B cell (primary cell): ENCODE data around the gene SYTL2. TPM values are rescaled to one million over a fixed set of nuclear protein-coding genes. Genes with fewer than 3 reads are reported as not detected.
A peak's percentile ranks its signal among the peaks of the same experiment; 100 is the strongest.

Experiments used
- ATAC-seq: fragments of 200-7000 bp; cut with Tn5 transposase; one replicate; pipeline ENCODE4 v1.10.0; 2021; ENCODE audit warnings: low read depth, mild to moderate bottlenecking, moderate number of reproducible peaks, moderate library complexity
- CTCF ChIA-PET: fragments of 350-600 bp; sonication (Branson Sonifier 250); formaldehyde crosslinking; loops from one replicate; lab custom pipeline; 2021; ENCODE audit warnings: antibody characterized with exemption, inconsistent platforms; lab: Charles Lee
- POLR2A ChIA-PET: fragments of 350-600 bp; sonication (Branson Sonifier 250); formaldehyde crosslinking; loops from one replicate; lab custom pipeline; 2021; ENCODE audit warnings: antibody characterized with exemption; lab: Charles Lee
- DNase-seq: peaks from one replicate; pipeline ENCODE4 v3.0.0; 2013
- H2AFZ ChIP-seq: 2 replicates; pipeline ENCODE4 v1.6.1; 2012; ENCODE audit warnings: mild to moderate bottlenecking, low read depth, low read length; ENCODE audit not compliant: insufficient read depth, poor library complexity, severe bottlenecking
- H3K27ac ChIP-seq, 2 donors: 1 replicate in 1 of 2; 2 replicates in 1 of 2; pipeline ENCODE4 v1.5.1; 2012 to 2013; ENCODE audit warnings: low read length in 2 of 2, mild to moderate bottlenecking in 2 of 2, moderate library complexity in 1 of 2
- H3K27me3 ChIP-seq, 4 experiments: fragments of 200-600 bp in 1 of 4; sonication (generic) in 1 of 4; replicated peaks in 1 of 4; 1 replicate in 2 of 4; 2 replicates in 2 of 4; pipeline versions ENCODE4 v1.6.1 to v1.7.0; 2013 to 2016; ENCODE audit warnings: low read length in 3 of 4, mild to moderate bottlenecking in 2 of 4, mixed read lengths in 1 of 4, moderate library complexity in 1 of 4; ENCODE audit not compliant: insufficient read depth in 4 of 4, control insufficient read depth in 3 of 4; ENCODE audit errors: control extremely low read depth in 1 of 4
- H3K36me3 ChIP-seq, 2 experiments: replicated peaks in 1 of 2; 1 replicate in 1 of 2; 2 replicates in 1 of 2; pipeline versions ENCODE4 v1.6.1 to v1.7.1; 2013; ENCODE audit warnings: low read length in 1 of 2; ENCODE audit not compliant: insufficient read depth in 2 of 2, control insufficient read depth in 1 of 2; ENCODE audit errors: control extremely low read depth in 1 of 2, extremely low read depth in 1 of 2
- H3K4me1 ChIP-seq, 2 donors: fragments of 200-600 bp in 1 of 2; sonication (generic) in 1 of 2; 1 replicate in 1 of 2; 2 replicates in 1 of 2; pipeline versions ENCODE4 v1.5.1 to v1.6.1; 2013 to 2017; ENCODE audit warnings: low read length in 2 of 2; ENCODE audit not compliant: control insufficient read depth in 2 of 2, insufficient read depth in 2 of 2
- H3K4me2 ChIP-seq: replicated peaks from 2 replicates; pipeline ENCODE3; 2012; ENCODE audit warnings: mild to moderate bottlenecking, low read depth, low read length; ENCODE audit not compliant: poor library complexity, severe bottlenecking
- H3K4me3 ChIP-seq, 5 experiments: fragments of 200-600 bp in 1 of 5; sonication (generic) in 1 of 5; 1 replicate in 3 of 5; 2 replicates in 2 of 5; pipeline versions ENCODE4 v1.5.1 to v1.7.0; 2011 to 2016; ENCODE audit warnings: low read length in 4 of 5, mild to moderate bottlenecking in 4 of 5, low read depth in 2 of 5, control low read depth in 1 of 5, moderate library complexity in 1 of 5; ENCODE audit not compliant: insufficient read depth in 1 of 5; ENCODE audit errors: control extremely low read depth in 1 of 5, extremely low read depth in 1 of 5
- H3K79me2 ChIP-seq: fragments of 200-600 bp; sonication (generic); one replicate; pipeline ENCODE4 v1.6.0; 2016; ENCODE audit warnings: low read length; ENCODE audit not compliant: control insufficient read depth, insufficient read depth
- H3K9ac ChIP-seq: fragments of 200-600 bp; sonication (generic); 2 replicates; pipeline ENCODE4 v1.6.1; 2017; ENCODE audit warnings: mild to moderate bottlenecking, low read length, moderate library complexity
- H3K9me3 ChIP-seq, 3 donors: one replicate each; pipeline versions ENCODE4 v1.6.1 to v1.7.1; 2013; ENCODE audit warnings: low read length in 2 of 3; ENCODE audit not compliant: control insufficient read depth in 2 of 3, insufficient read depth in 1 of 3; ENCODE audit errors: control extremely low read depth in 1 of 3
- H4K20me1 ChIP-seq: 2 replicates; pipeline ENCODE4 v1.6.0; 2012; ENCODE audit warnings: mild to moderate bottlenecking, low read length; ENCODE audit not compliant: insufficient read depth, control insufficient read depth, poor library complexity, severe bottlenecking
- H3K27ac Mint-ChIP-seq: one replicate; pipeline ENCODE4 v1.8.0; 2021; ENCODE audit warnings: mixed read lengths
- H3K27me3 Mint-ChIP-seq: one replicate; pipeline ENCODE4 v1.8.0; 2021; ENCODE audit warnings: mixed read lengths
- H3K4me1 Mint-ChIP-seq: one replicate; pipeline ENCODE4 v1.8.0; 2021; ENCODE audit warnings: mixed read lengths
- H3K4me3 Mint-ChIP-seq: one replicate; pipeline ENCODE4 v1.8.0; 2021; ENCODE audit warnings: mixed read lengths
- H3K9me3 Mint-ChIP-seq: one replicate; pipeline ENCODE4 v1.8.0; 2022; ENCODE audit warnings: mixed read lengths; ENCODE audit not compliant: insufficient read depth
- EZH2 ChIP-seq: IDR thresholded peaks from 2 replicates; pipeline ENCODE4 v1.6.1; 2012; ENCODE audit warnings: borderline replicate concordance, low read depth, mild to moderate bottlenecking, moderate library complexity, low read length; ENCODE audit not compliant: insufficient read depth, poor library complexity, severe bottlenecking
- WGBS: methylation state at CpG from one replicate; pipeline ENCODE4 v1.1.5; 2013; ENCODE audit warnings: missing lambda C conversion rate; ENCODE audit not compliant: insufficient coverage; 5-methylcytosine and 5-hydroxymethylcytosine counted together
- intact Hi-C: fragments of 100-400 bp; cut with micrococcal nuclease; formaldehyde crosslinking; loops from one replicate; pipeline ENCODE4 v1.10.0; 2022
- polyA plus RNA-seq: library from polyadenylated mRNA; depleted of rRNA; stranded (reverse); fragments of >200 nt; gene quantifications from 2 replicates; pipeline ENCODE4 v1.2.3, GENCODE V29; 2012
- total RNA-seq, 2 donors: library from RNA; stranded (reverse); fragments of 120-200 nt in 1 of 2; gene quantifications; 1 replicate in 1 of 2; 2 replicates in 1 of 2; pipeline versions ENCODE4 v1.2.3 to v1.2.4, GENCODE V29; 2013 to 2022
- TF ChIP-seq, protein P1 (sequence below): fragments of 200-600 bp; IDR thresholded peaks from one replicate; pipeline ENCODE4 v1.8.0; 2022; ENCODE audit warnings: antibody characterized with exemption, mild to moderate bottlenecking

The SYTL2 gene
- total and polyA plus RNA-seq, 2 donors (not counting 1 experiment from before 2014, with no cell fraction given) = 0.86 to 2.9 TPM

DNA sequence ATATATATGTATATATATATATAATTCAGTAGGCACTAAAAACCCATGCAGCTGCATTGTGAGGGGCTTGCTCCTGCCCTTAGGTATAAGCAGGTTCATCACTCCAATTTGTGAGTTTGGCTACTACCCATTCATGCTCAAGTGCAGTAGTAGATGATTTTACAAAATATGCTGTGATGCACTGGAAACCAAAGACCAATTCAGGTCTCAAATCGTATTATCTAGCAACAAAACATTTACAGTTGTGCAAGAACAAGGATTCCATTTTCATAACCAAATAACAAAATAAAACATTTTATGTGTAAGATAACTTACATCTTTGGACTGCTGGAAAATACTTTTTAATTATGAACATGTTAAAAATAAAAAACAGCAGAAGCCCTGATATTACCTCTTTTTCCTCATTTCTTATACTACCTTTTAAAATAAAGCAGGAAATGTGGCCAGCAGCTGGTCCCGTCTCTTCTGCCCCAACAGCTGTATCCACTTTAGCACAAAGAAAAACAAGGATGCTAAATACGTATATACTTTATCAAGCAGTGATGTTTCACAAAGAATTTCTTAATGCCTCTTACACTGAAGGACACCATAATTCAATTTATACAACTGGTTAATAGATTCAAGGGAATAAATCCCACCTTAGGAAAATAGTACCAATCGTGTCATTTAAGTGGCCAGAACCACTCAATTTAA lies 148.8 kb downstream of the SYTL2 start:
- Mint-ChIP-seq H3K27ac (no peak overlapping the region), H3K4me1 (peaks cover 51% of the 10 kb centered on the region)

DNA sequence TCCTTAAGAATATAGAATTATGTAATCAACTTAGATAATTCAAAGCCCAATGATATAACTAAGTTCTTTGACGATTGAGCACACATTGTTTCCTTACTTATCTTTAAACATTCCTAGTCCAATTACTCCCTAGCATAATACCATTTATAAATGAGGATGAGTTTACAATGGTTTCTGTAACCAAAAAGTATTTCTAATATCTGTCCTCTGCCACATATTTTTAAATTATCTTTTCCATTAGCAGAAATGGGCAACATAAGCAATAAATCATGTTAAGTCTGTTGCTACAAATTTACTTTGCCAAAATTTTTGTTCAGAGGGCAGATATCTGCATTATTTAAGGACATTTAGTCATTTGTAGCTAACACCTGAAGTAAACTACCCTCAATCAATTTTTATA lies 152.8 kb downstream of the SYTL2 start:
- Histone ChIP-seq H3K4me1 (peaks cover 11 to 18% of the 10 kb centered on the region in 2 donors), H3K36me3 (peaks cover 5 to 51% of the 10 kb centered on the region in 2 experiments), H3K4me3 (no peak overlapping the region), H2AFZ (no peak overlapping the region), H3K9ac (no peak overlapping the region), H3K79me2 (peaks cover 43% of the 10 kb centered on the region), H3K4me2 (no peak overlapping the region), H3K9me3 (no peaks in the 10 kb centered on the region), H3K27ac (no peak overlapping the region), H4K20me1 (peaks cover 29% of the 10 kb centered on the region), H3K27me3 (no peaks in the 10 kb centered on the region)
- no peak for DNase-seq
- intact Hi-C loops = no loop called here
- H3K9me3 Mint-ChIP-seq = no peaks in the 10 kb centered on the region
- no peaks in the 10 kb centered on the region for H3K27me3 Mint-ChIP-seq
- ATAC-seq = no peak
- no CpG with 5 or more reads among the region's 1 CpG for WGBS
- TF ChIP-seq, protein P1, sequence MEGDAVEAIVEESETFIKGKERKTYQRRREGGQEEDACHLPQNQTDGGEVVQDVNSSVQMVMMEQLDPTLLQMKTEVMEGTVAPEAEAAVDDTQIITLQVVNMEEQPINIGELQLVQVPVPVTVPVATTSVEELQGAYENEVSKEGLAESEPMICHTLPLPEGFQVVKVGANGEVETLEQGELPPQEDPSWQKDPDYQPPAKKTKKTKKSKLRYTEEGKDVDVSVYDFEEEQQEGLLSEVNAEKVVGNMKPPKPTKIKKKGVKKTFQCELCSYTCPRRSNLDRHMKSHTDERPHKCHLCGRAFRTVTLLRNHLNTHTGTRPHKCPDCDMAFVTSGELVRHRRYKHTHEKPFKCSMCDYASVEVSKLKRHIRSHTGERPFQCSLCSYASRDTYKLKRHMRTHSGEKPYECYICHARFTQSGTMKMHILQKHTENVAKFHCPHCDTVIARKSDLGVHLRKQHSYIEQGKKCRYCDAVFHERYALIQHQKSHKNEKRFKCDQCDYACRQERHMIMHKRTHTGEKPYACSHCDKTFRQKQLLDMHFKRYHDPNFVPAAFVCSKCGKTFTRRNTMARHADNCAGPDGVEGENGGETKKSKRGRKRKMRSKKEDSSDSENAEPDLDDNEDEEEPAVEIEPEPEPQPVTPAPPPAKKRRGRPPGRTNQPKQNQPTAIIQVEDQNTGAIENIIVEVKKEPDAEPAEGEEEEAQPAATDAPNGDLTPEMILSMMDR = no peak
- no peak for TF ChIP-seq EZH2
- POLR2A ChIA-PET = no interaction called here
- CTCF ChIA-PET = no interaction called here
- H3K27ac Mint-ChIP-seq = no peak overlapping the region
- H3K4me1 Mint-ChIP-seq = peaks cover 34% of the 10 kb centered on the region
- no peak overlapping the region for H3K4me3 Mint-ChIP-seq

More for the DNA sequence above, 148.8 kb downstream of the SYTL2 start:
- peak overlapping the region; percentile 79 for H3K4me2 ChIP-seq
- no peak overlapping the region for H3K4me3 ChIP-seq
- no peak overlapping the region for H3K27ac ChIP-seq
- H3K36me3 ChIP-seq = peaks cover 0 to 35% of the 10 kb centered on the region in 2 experiments
- DNase-seq (no peak), ATAC-seq (no peak)
- CTCF ChIA-PET = no interaction called here
- peaks cover 47% of the 10 kb centered on the region for H3K79me2 ChIP-seq
- Mint-ChIP-seq H3K4me3 (peak overlapping the region; percentile 59), H3K9me3 (no peaks in the 10 kb centered on the region), H3K27me3 (no peaks in the 10 kb centered on the region)
- H3K4me1 ChIP-seq = peaks cover 16 to 21% of the 10 kb centered on the region in 2 donors
- POLR2A ChIA-PET = no interaction called here
- H3K9me3 ChIP-seq = peaks cover 0 to 3% (median 0%) of the 10 kb centered on the region in 3 donors
- H4K20me1 ChIP-seq = peaks cover 37% of the 10 kb centered on the region
- intact Hi-C loops = loop anchor here (10.0 kb wide), 1 partner anchor 347 kb away; no protein-coding TSS in a partner anchor
- TF ChIP-seq EZH2 = no peak
- TF ChIP-seq, protein P1 = no peak
- peak overlapping the region; percentile 16 for H3K9ac ChIP-seq
- 13% methylated on average over 1 of the region's 4 CpGs for WGBS
- H3K27me3 ChIP-seq = no peaks in the 10 kb centered on the region
- no peak overlapping the region for H2AFZ ChIP-seq
